ENCODE results near the gene VSTM2B. TPM values are rescaled to one million over a fixed set of nuclear protein-coding genes. Genes with fewer than 3 reads are reported as not detected.

VSTM2B gene
- total and polyA plus RNA-seq, 2 of the 4 experiments (the other 2 are of a cell fraction): not detected

DNA sequence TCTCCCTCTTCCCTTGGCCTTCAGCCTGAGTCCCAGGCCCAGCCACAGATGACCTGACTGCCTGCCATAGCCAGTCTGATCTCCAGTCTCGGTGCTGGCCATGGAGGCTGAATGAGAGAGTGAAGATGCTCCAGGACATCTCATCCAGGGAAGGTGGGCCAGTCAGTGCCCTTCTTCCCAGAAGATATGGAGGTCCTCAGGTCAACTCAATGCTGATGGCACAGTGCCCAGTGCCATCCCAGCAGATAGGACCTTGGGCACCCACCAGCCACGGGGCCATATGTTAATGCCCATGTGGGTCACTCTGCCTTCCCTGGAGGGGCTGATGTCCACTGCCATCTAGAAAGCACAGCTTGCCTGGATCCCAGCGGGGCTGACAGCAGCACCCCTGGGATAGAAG is 7.2 kb downstream of the VSTM2B start:
- H2AFZ ChIP-seq (replicated peaks; ENCODE audit: low read length, poor library complexity): no peak overlapping the region
- no peaks in the 10 kb centered on the region for H3K36me3 ChIP-seq (ENCODE audit: control insufficient read depth, insufficient read depth, low read length)
- H3K4me2 ChIP-seq (ENCODE audit: low read depth, low read length): no peak overlapping the region
- H3K4me3 ChIP-seq (ENCODE audit: insufficient read depth, low read depth, low read length): no peak overlapping the region
- no peaks in the 10 kb centered on the region for H3K9me1 ChIP-seq (ENCODE audit: insufficient read depth, low read length)
- ATAC-seq (ENCODE audit: low read depth): no peak
- dilution Hi-C loops (cut with HindIII; ENCODE audit: low sequenced_read_pairs, unreplicated experiment): no loop called here
- H2BK20ac ChIP-seq (ENCODE audit: low read depth, low read length): no peak overlapping the region
- no peaks in the 10 kb centered on the region; the same call in 1 of the 2 replicates for H3K4me1 ChIP-seq (ENCODE audit: control insufficient read depth, insufficient read depth, low read length)
- H2AK9ac ChIP-seq (replicated peaks; ENCODE audit: low read depth, low read length, poor library complexity): no peak overlapping the region
- POLR2A ChIA-PET (ENCODE audit: unreplicated experiment): no interaction called here
- BruUV-seq (replicated peaks): no TSS peak
- no peak overlapping the region for H3K4ac ChIP-seq (ENCODE audit: low read depth, low read length)
- H2BK5ac ChIP-seq (ENCODE audit: low read depth, low read length, poor library complexity, severe bottlenecking): no peak overlapping the region
- no peak overlapping the region for H3K23ac ChIP-seq (ENCODE audit: low read depth, low read length)
- intact Hi-C loops (cut with micrococcal nuclease): no loop called here
- no peak for DNase-seq
- CTCF ChIA-PET: no interaction called here
- no peak overlapping the region for H2AK5ac ChIP-seq (ENCODE audit: low read depth, low read length)
- H4K91ac ChIP-seq (ENCODE audit: insufficient read depth, low read depth, low read length): no peak overlapping the region
- H3K9ac ChIP-seq (ENCODE audit: low read depth, low read length): no peak overlapping the region
- in situ Hi-C loops (cut with MboI; ENCODE audit: low sequenced_read_pairs): no loop called here
- H3K9me3 ChIP-seq (ENCODE audit: control insufficient read depth, insufficient read depth, low read length): peaks cover 3% of the 10 kb centered on the region; the same call in 1 of the 2 replicates
- H2BK15ac ChIP-seq (ENCODE audit: low read depth, low read length): no peak overlapping the region
- no peak overlapping the region for H2BK120ac ChIP-seq (ENCODE audit: low read depth, low read length)
- no peak overlapping the region for H4K8ac ChIP-seq (ENCODE audit: low read depth in 2 of 2, low read length in 2 of 2)
- no peak overlapping the region for H3K18ac ChIP-seq (ENCODE audit: low read depth, low read length)
- H3K14ac ChIP-seq (replicated peaks; ENCODE audit: low read depth, low read length): no peak overlapping the region
- H4K5ac ChIP-seq (ENCODE audit: low read depth, low read length): no peak overlapping the region
- no peaks in the 10 kb centered on the region for H4K20me1 ChIP-seq (ENCODE audit: insufficient read depth, low read length)
- 10% methylated on average over 2 of the region's 3 CpGs; no CpG with 5 or more reads in 1 of the 2 experiments for WGBS, 2 experiments (ENCODE audit: extremely low coverage in 2 of 2, insufficient read length in 1 of 2)
- TF ChIP-seq FOS (IDR thresholded peaks at IDR 0.05; ENCODE audit: low read depth, low read length) (no peak), CHD1 (IDR thresholded peaks at IDR 0.05; ENCODE audit: low read depth, low read length) (no peak), MAZ (IDR thresholded peaks at IDR 0.05; ENCODE audit: borderline replicate concordance, low read depth, low read length) (no peak), NFE2L2 (IDR thresholded peaks at IDR 0.05; ENCODE audit: low read depth, low read length) (no peak), POLR2A (IDR thresholded peaks at IDR 0.05; ENCODE audit: low read depth, low read length) (no peak), MAFK (IDR thresholded peaks at IDR 0.05; ENCODE audit: low read depth, low read length) (no peak), BHLHE40 (IDR thresholded peaks at IDR 0.05; ENCODE audit: low read depth, low read length) (no peak)
- TF ChIP-seq, protein P1, sequence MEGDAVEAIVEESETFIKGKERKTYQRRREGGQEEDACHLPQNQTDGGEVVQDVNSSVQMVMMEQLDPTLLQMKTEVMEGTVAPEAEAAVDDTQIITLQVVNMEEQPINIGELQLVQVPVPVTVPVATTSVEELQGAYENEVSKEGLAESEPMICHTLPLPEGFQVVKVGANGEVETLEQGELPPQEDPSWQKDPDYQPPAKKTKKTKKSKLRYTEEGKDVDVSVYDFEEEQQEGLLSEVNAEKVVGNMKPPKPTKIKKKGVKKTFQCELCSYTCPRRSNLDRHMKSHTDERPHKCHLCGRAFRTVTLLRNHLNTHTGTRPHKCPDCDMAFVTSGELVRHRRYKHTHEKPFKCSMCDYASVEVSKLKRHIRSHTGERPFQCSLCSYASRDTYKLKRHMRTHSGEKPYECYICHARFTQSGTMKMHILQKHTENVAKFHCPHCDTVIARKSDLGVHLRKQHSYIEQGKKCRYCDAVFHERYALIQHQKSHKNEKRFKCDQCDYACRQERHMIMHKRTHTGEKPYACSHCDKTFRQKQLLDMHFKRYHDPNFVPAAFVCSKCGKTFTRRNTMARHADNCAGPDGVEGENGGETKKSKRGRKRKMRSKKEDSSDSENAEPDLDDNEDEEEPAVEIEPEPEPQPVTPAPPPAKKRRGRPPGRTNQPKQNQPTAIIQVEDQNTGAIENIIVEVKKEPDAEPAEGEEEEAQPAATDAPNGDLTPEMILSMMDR (conservative IDR thresholded peaks at IDR 0.05; ENCODE audit: low read depth, low read length): no peak
- no peaks in the 10 kb centered on the region for H3K79me1 ChIP-seq (ENCODE audit: low read depth in 1 of 2, low read length in 2 of 2)
- peaks cover 37% of the 10 kb centered on the region for H3K27me3 ChIP-seq (ENCODE audit: control insufficient read depth, insufficient read depth, low read length)
- H3K56ac ChIP-seq (ENCODE audit: extremely low read depth, insufficient read depth, low read length): no peak overlapping the region
- H3K27ac ChIP-seq (ENCODE audit: insufficient read depth, low read length): no peak overlapping the region

Data from IMR-90 (cell line).